Sigmoid colon (tissue), 7 donors: ENCODE data around the gene CERKL. TPM values are rescaled to one million over a fixed set of nuclear protein-coding genes. Genes with fewer than 3 reads are reported as not detected.

ENCODE experiments used
- DNase-seq: peaks from one replicate; pipeline ENCODE4 v3.0.0-alpha.2; 2019
- H3K27ac ChIP-seq, 4 donors: fragments of 200-600 bp; sonication (generic); one replicate each; pipeline ENCODE4 v1.5.1; 2016 to 2019; ENCODE audit warnings: mild to moderate bottlenecking in 1 of 4
- H3K27me3 ChIP-seq, 3 donors: fragments of 200-600 bp; sonication (generic); one replicate each; pipeline ENCODE4 v1.5.1; 2019; ENCODE audit warnings: mild to moderate bottlenecking in 1 of 3
- H3K36me3 ChIP-seq, 4 donors: fragments of 200-600 bp; sonication (generic); one replicate each; pipeline ENCODE4 v1.5.1; 2016 to 2019
- H3K4me1 ChIP-seq, 4 donors: fragments of 200-600 bp; sonication (generic); one replicate each; pipeline ENCODE4 v1.5.1; 2017 to 2019
- H3K4me3 ChIP-seq, 4 donors: fragments of 200-600 bp; sonication (generic); one replicate each; pipeline ENCODE4 v1.5.1; 2017 to 2019; ENCODE audit warnings: mild to moderate bottlenecking in 2 of 4, moderate library complexity in 1 of 4
- H3K9me3 ChIP-seq, 4 donors: fragments of 200-600 bp in 3 of 4; sonication (generic) in 3 of 4; one replicate each; pipeline versions ENCODE4 v1.5.1 to v1.6.1; 2013 to 2019
- EP300 ChIP-seq, 4 donors: sonication (generic); formaldehyde crosslinking; IDR thresholded peaks; one replicate each; pipeline ENCODE4 v1.6.1; 2017; ENCODE audit warnings: antibody characterized with exemption in 4 of 4
- POLR2A ChIP-seq, 2 donors: fragments of 450-650 bp; IDR thresholded peaks; one replicate each; pipeline ENCODE4 v1.6.1; 2016; ENCODE audit warnings: antibody characterized with exemption in 2 of 2, mild to moderate bottlenecking in 2 of 2, moderate library complexity in 2 of 2
- POLR2AphosphoS5 ChIP-seq, 4 donors: sonication (generic); formaldehyde crosslinking; IDR thresholded peaks; one replicate each; pipeline ENCODE4 v1.6.1; 2017; ENCODE audit warnings: antibody characterized with exemption in 4 of 4
- WGBS, 2 donors: extraction: QIAGEN DNeasy Blood & Tissue Kit; methylation state at CpG; one replicate each; pipeline ENCODE4 v1.1.7; 2013; 5-methylcytosine and 5-hydroxymethylcytosine counted together
- intact Hi-C: fragments of 100-400 bp; cut with DNase I; formaldehyde crosslinking; loops from one replicate; pipeline ENCODE4 v1.15.1; 2023
- polyA plus RNA-seq, 3 donors: library from polyadenylated mRNA; stranded (reverse); fragments of 200-250 nt; gene quantifications; one replicate each; pipeline ENCODE4 v1.2.3, GENCODE V29; 2013
- total RNA-seq, 4 donors: library from RNA; depleted of rRNA; stranded (reverse); fragments of >200 nt; gene quantifications; one replicate each; pipeline ENCODE4 v1.1.0, GENCODE V29; 2016
- TF ChIP-seq, protein P1 (sequence below), 4 experiments: fragments of 450-650 bp in 3 of 4; fragments of 200-600 bp in 1 of 4; IDR thresholded peaks; one replicate each; pipeline ENCODE4 v1.5.1; 2016 to 2019; ENCODE audit warnings: antibody characterized with exemption in 4 of 4, mild to moderate bottlenecking in 3 of 4, moderate library complexity in 2 of 4
- donor health status: healthy with polysubstance abuse.
- donor health status: Bipolar disorder and iron deficiency.
- donor health status: healthy.

The CERKL gene
- total and polyA plus RNA-seq, 7 donors, result 0.09 TPM; not detected in 6

DNA sequence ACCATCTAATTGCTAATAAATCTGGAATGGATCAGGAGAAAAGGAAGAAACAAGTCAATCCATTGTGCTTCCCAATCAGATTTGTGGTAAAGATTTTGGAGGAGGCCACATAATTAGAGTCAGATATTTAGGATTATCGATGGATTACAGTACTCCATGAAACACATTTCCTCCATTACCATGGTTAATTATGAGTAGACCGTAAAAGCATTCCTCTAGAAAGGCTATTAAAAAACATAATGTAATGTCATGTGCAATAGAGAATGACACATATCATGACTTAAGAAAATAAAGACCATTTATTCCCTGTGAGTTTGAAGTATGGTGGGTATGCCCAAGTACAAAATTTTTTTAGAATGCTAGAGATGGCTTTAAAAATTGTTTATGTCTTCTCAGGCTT, 103.7 kb downstream of the CERKL start:
- no peaks in the 10 kb centered on the region for H3K27me3 ChIP-seq
- no peak overlapping the region for H3K4me3 ChIP-seq
- H3K36me3 ChIP-seq, result no peaks in the 10 kb centered on the region
- intact Hi-C loops, result no loop called here
- no peak overlapping the region for H3K27ac ChIP-seq
- 92 to 96% methylated on average over 2 of the region's 2 CpGs for WGBS, 2 donors
- TF ChIP-seq POLR2A (IDR thresholded peaks at IDR 0.05), result no peak
- TF ChIP-seq POLR2AphosphoS5 (IDR thresholded peaks at IDR 0.05), result no peak
- TF ChIP-seq EP300 (IDR thresholded peaks at IDR 0.05), result no peak
- TF ChIP-seq, protein P1, sequence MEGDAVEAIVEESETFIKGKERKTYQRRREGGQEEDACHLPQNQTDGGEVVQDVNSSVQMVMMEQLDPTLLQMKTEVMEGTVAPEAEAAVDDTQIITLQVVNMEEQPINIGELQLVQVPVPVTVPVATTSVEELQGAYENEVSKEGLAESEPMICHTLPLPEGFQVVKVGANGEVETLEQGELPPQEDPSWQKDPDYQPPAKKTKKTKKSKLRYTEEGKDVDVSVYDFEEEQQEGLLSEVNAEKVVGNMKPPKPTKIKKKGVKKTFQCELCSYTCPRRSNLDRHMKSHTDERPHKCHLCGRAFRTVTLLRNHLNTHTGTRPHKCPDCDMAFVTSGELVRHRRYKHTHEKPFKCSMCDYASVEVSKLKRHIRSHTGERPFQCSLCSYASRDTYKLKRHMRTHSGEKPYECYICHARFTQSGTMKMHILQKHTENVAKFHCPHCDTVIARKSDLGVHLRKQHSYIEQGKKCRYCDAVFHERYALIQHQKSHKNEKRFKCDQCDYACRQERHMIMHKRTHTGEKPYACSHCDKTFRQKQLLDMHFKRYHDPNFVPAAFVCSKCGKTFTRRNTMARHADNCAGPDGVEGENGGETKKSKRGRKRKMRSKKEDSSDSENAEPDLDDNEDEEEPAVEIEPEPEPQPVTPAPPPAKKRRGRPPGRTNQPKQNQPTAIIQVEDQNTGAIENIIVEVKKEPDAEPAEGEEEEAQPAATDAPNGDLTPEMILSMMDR (IDR thresholded peaks at IDR 0.05), result no peak
- no peaks in the 10 kb centered on the region for H3K9me3 ChIP-seq
- no peaks in the 10 kb centered on the region for H3K4me1 ChIP-seq
- no peak for DNase-seq

DNA sequence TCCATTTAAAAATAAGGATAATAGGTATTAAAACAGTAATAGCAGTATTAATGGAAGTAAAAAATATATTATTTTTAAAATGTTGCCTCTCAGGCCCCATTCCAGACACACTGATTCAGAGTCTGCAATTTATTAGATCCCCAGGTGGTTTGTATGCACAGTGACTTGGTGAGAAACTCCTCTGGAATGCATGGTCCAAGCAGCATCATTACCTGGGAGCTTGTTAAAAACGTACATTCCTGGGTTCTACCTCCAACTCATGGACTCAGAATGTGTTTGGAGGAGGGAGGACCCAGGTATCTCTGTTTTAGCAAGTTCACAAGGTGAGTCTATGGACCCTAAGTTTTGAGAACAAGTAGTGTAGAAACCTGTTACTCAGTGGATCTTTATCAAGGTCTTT, 104.1 kb downstream of the CERKL start:
- 30 to 67% methylated on average over 1 of the region's 1 CpG for WGBS, 2 donors
- no peaks in the 10 kb centered on the region for H3K4me1 ChIP-seq
- TF ChIP-seq POLR2A (IDR thresholded peaks at IDR 0.05) (no peak), EP300 (IDR thresholded peaks at IDR 0.05) (no peak), POLR2AphosphoS5 (IDR thresholded peaks at IDR 0.05) (no peak)
- TF ChIP-seq, protein P1 (IDR thresholded peaks at IDR 0.05), result no peak
- no peak overlapping the region for H3K27ac ChIP-seq
- DNase-seq, result no peak
- H3K36me3 ChIP-seq, result no peaks in the 10 kb centered on the region
- H3K4me3 ChIP-seq, result no peak overlapping the region
- intact Hi-C loops, result no loop called here
- no peaks in the 10 kb centered on the region for H3K27me3 ChIP-seq
- no peaks in the 10 kb centered on the region for H3K9me3 ChIP-seq

DNA sequence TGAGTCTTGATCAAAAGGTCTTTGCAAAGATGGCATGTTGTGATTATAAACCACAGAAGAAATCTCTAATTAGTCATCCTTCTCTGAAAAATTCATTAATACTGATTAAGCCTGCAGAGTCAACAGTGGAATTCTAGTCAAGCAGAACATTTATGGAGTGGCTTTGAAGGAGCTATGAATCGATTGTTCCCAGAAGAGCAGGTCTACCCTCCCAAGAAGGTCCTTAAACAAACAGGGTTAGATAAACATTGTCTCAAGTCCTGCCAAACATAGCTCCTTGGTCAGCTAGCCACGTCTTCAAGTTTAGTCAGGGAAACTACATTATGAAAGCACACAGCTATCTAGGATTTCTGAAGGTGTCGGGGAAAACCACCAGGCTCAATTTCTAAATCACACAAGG, 110.8 kb downstream of the CERKL start:
- H3K4me1 ChIP-seq, result no peaks in the 10 kb centered on the region
- TF ChIP-seq POLR2AphosphoS5 (IDR thresholded peaks at IDR 0.05) (no peak), EP300 (IDR thresholded peaks at IDR 0.05) (no peak), POLR2A (IDR thresholded peaks at IDR 0.05) (no peak)
- TF ChIP-seq, protein P1 (IDR thresholded peaks at IDR 0.05), result no peak
- DNase-seq, result no peak
- intact Hi-C loops, result no loop called here
- H3K36me3 ChIP-seq, result no peaks in the 10 kb centered on the region
- H3K27me3 ChIP-seq, result no peaks in the 10 kb centered on the region
- H3K9me3 ChIP-seq, result no peaks in the 10 kb centered on the region
- no peak overlapping the region for H3K4me3 ChIP-seq
- whole genome bisulfite sequencing, 2 donors, result 38 to 68% methylated on average over 3 of the region's 3 CpGs
- H3K27ac ChIP-seq, result no peak overlapping the region

DNA sequence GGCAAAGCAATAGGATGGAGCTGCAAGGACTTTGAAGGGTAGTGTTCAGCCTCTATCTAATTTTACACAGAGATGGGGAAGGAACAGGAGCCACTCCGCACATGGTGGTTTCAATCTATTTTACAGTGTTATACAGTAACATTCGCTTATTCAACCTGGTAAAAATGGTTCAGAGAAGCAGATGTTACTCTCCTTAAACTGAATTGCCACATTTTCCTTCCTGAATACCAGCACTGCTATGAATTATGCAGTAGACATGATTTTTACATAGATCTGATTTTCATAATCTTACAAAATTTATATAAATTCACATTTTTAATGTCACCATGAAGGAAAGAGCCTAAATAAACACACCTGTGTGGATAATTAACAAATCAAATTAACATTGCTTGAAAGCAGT, 114.7 kb downstream of the CERKL start:
- DNase-seq, result no peak
- intact Hi-C loops, result no loop called here
- TF ChIP-seq POLR2A (IDR thresholded peaks at IDR 0.05) (no peak), EP300 (IDR thresholded peaks at IDR 0.05) (no peak), POLR2AphosphoS5 (IDR thresholded peaks at IDR 0.05) (no peak)
- TF ChIP-seq, protein P1 (IDR thresholded peaks at IDR 0.05), result no peak
- H3K9me3 ChIP-seq, result no peaks in the 10 kb centered on the region
- H3K4me1 ChIP-seq, result no peaks in the 10 kb centered on the region
- no peaks in the 10 kb centered on the region for H3K27me3 ChIP-seq
- H3K27ac ChIP-seq, result no peak overlapping the region
- no peak overlapping the region for H3K4me3 ChIP-seq
- WGBS, 2 donors, result 88 to 97% methylated on average over 2 of the region's 2 CpGs
- no peaks in the 10 kb centered on the region for H3K36me3 ChIP-seq

DNA sequence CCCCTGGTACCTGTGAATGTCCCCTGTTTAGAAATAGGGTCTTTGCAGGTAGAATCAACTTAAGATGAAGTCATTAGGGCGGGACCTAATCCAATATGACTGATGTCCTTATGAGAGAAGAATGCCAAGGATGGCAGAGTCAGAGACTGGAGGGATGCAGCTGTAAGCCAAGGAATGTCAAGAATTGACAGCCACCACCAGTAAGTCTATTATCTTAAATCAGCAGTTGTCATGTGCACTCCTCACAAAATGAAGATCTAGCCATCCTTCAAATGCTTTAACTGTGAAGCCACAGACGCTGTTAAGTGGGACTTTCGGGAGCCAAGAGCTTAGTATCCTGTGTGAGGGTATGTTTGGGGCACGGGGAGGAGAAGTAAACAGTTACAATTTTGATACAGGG, 116.5 kb downstream of the CERKL start:
- no peak for DNase-seq
- no peaks in the 10 kb centered on the region for H3K9me3 ChIP-seq
- H3K27me3 ChIP-seq, result no peaks in the 10 kb centered on the region
- H3K4me1 ChIP-seq, result no peaks in the 10 kb centered on the region
- H3K36me3 ChIP-seq, result no peaks in the 10 kb centered on the region
- H3K4me3 ChIP-seq, result no peak overlapping the region
- no peak overlapping the region for H3K27ac ChIP-seq
- WGBS, 2 donors, result 80 to 84% methylated on average over 4 of the region's 4 CpGs
- intact Hi-C loops, result no loop called here
- TF ChIP-seq, protein P1 (IDR thresholded peaks at IDR 0.05), result no peak
- TF ChIP-seq EP300 (IDR thresholded peaks at IDR 0.05) (no peak), POLR2A (IDR thresholded peaks at IDR 0.05) (no peak), POLR2AphosphoS5 (IDR thresholded peaks at IDR 0.05) (no peak)
